ENCODE data around the gene IGF2R. TPM values are rescaled to one million over a fixed set of nuclear protein-coding genes. Genes with fewer than 3 reads are reported as not detected.
"Not testable (repeated sequence)": the region's sequence is repeated elsewhere in the genome, so short reads cannot be mapped to it uniquely, and the experiment has no call there.

The IGF2R gene
- total RNA-seq, 1 experiment from 2014 or later: 9.6 TPM

- no peaks in the 10 kb centered on the region for H3K4me1 ChIP-seq (ENCODE audit: low read length)
- no peak overlapping the region for H2AFZ ChIP-seq (ENCODE audit: low read length)
- no peaks in the 10 kb centered on the region for H3K27me3 ChIP-seq (ENCODE audit: low read length)
- no peaks in the 10 kb centered on the region for H3K9me3 ChIP-seq (ENCODE audit: low read length)
- no peaks in the 10 kb centered on the region for H3K9me2 ChIP-seq (replicated peaks; ENCODE audit: insufficient read depth, low read length)
- H3K79me2 ChIP-seq (ENCODE audit: low read length): no peaks in the 10 kb centered on the region
- no peak overlapping the region for H3K4me3 ChIP-seq (ENCODE audit: low read length)
- H3K9ac ChIP-seq (ENCODE audit: low read length): no peak overlapping the region
- DNase-seq: no peak
- no peak overlapping the region for H3K27ac ChIP-seq (ENCODE audit: low read length)
- no peak overlapping the region for H3K4me2 ChIP-seq (ENCODE audit: low read depth, low read length, poor library complexity, severe bottlenecking)
- H4K20me1 ChIP-seq (ENCODE audit: insufficient read depth, low read depth, low read length): no peaks in the 10 kb centered on the region
- no peaks in the 10 kb centered on the region for H3K36me3 ChIP-seq (ENCODE audit: insufficient read depth, low read length)
Observed at GRCh38 chr6:159959976-159960384, 8.9 kb upstream of the IGF2R start.

- H3K4me3 ChIP-seq (ENCODE audit: low read length): no peak overlapping the region
- H3K9me2 ChIP-seq (replicated peaks; ENCODE audit: insufficient read depth, low read length): no peaks in the 10 kb centered on the region
- no peak overlapping the region for H3K27ac ChIP-seq (ENCODE audit: low read length)
- H3K4me2 ChIP-seq (ENCODE audit: low read depth, low read length, poor library complexity, severe bottlenecking): no peak overlapping the region
- H3K79me2 ChIP-seq (ENCODE audit: low read length): no peaks in the 10 kb centered on the region
- no peaks in the 10 kb centered on the region for H3K9me3 ChIP-seq (ENCODE audit: low read length)
- no peaks in the 10 kb centered on the region for H3K4me1 ChIP-seq (ENCODE audit: low read length)
- no peaks in the 10 kb centered on the region for H3K36me3 ChIP-seq (ENCODE audit: insufficient read depth, low read length)
- H3K9ac ChIP-seq (ENCODE audit: low read length): no peak overlapping the region
- DNase-seq: no peak
- H3K27me3 ChIP-seq (ENCODE audit: low read length): no peaks in the 10 kb centered on the region
- no peaks in the 10 kb centered on the region for H4K20me1 ChIP-seq (ENCODE audit: insufficient read depth, low read depth, low read length)
- H2AFZ ChIP-seq (ENCODE audit: low read length): no peak overlapping the region
Observed at GRCh38 chr6:159960485-159960884, 8.4 kb upstream of the IGF2R start.

- Histone ChIP-seq H4K20me1 (ENCODE audit: insufficient read depth, low read depth, low read length) (no peaks in the 10 kb centered on the region), H3K9me2 (replicated peaks; ENCODE audit: insufficient read depth, low read length) (no peaks in the 10 kb centered on the region), H2AFZ (ENCODE audit: low read length) (no peak overlapping the region), H3K9ac (ENCODE audit: low read length) (no peak overlapping the region), H3K27me3 (ENCODE audit: low read length) (no peaks in the 10 kb centered on the region), H3K79me2 (ENCODE audit: low read length) (no peaks in the 10 kb centered on the region), H3K36me3 (ENCODE audit: insufficient read depth, low read length) (no peaks in the 10 kb centered on the region), H3K4me2 (ENCODE audit: low read depth, low read length, poor library complexity, severe bottlenecking) (no peak overlapping the region), H3K4me3 (ENCODE audit: low read length) (no peak overlapping the region), H3K9me3 (ENCODE audit: low read length) (no peaks in the 10 kb centered on the region), H3K27ac (ENCODE audit: low read length) (no peak overlapping the region), H3K4me1 (ENCODE audit: low read length) (no peaks in the 10 kb centered on the region)
- no peak for DNase-seq
Observed at GRCh38 chr6:159961528-159961927, 7.4 kb upstream of the IGF2R start.

- Histone ChIP-seq H3K4me2 (ENCODE audit: low read depth, low read length, poor library complexity, severe bottlenecking) (no peak overlapping the region), H3K9ac (ENCODE audit: low read length) (no peak overlapping the region), H3K9me2 (replicated peaks; ENCODE audit: insufficient read depth, low read length) (no peaks in the 10 kb centered on the region), H3K9me3 (ENCODE audit: low read length) (no peaks in the 10 kb centered on the region), H3K79me2 (ENCODE audit: low read length) (no peaks in the 10 kb centered on the region), H3K27me3 (ENCODE audit: low read length) (no peaks in the 10 kb centered on the region), H4K20me1 (ENCODE audit: insufficient read depth, low read depth, low read length) (no peaks in the 10 kb centered on the region), H3K27ac (ENCODE audit: low read length) (no peak overlapping the region), H3K4me3 (ENCODE audit: low read length) (no peak overlapping the region), H2AFZ (ENCODE audit: low read length) (no peak overlapping the region), H3K36me3 (ENCODE audit: insufficient read depth, low read length) (no peaks in the 10 kb centered on the region), H3K4me1 (ENCODE audit: low read length) (peaks cover 3% of the 10 kb centered on the region)
- no peak for DNase-seq
Observed at GRCh38 chr6:159963111-159963510, 5.8 kb upstream of the IGF2R start.

- DNase-seq: no peak
- H3K79me2 ChIP-seq (ENCODE audit: low read length): no peaks in the 10 kb centered on the region
- H4K20me1 ChIP-seq (ENCODE audit: insufficient read depth, low read depth, low read length): no peaks in the 10 kb centered on the region
- no peaks in the 10 kb centered on the region for H3K9me3 ChIP-seq (ENCODE audit: low read length)
- H3K4me1 ChIP-seq (ENCODE audit: low read length): peaks cover 8% of the 10 kb centered on the region
- no peaks in the 10 kb centered on the region for H3K36me3 ChIP-seq (ENCODE audit: insufficient read depth, low read length)
- no peak overlapping the region for H2AFZ ChIP-seq (ENCODE audit: low read length)
- no peak overlapping the region for H3K4me2 ChIP-seq (ENCODE audit: low read depth, low read length, poor library complexity, severe bottlenecking)
- no peak overlapping the region for H3K9ac ChIP-seq (ENCODE audit: low read length)
- H3K4me3 ChIP-seq (ENCODE audit: low read length): no peak overlapping the region
- H3K27ac ChIP-seq (ENCODE audit: low read length): no peak overlapping the region
- H3K9me2 ChIP-seq (replicated peaks; ENCODE audit: insufficient read depth, low read length): no peaks in the 10 kb centered on the region
- no peaks in the 10 kb centered on the region for H3K27me3 ChIP-seq (ENCODE audit: low read length)
Observed at GRCh38 chr6:159964046-159964445, 4.8 kb upstream of the IGF2R start.

GRCh38 chr6:159966339-159966738, 2.5 kb upstream of the IGF2R start:
- Histone ChIP-seq H3K9ac (ENCODE audit: low read length) (no peak overlapping the region), H3K4me2 (ENCODE audit: low read depth, low read length, poor library complexity, severe bottlenecking) (no peak overlapping the region)

GRCh38 chr6:159966981-159967380, 1.9 kb upstream of the IGF2R start:
- Histone ChIP-seq H2AFZ (ENCODE audit: low read length) (no peak overlapping the region), H3K27me3 (ENCODE audit: low read length) (no peaks in the 10 kb centered on the region), H3K4me2 (ENCODE audit: low read depth, low read length, poor library complexity, severe bottlenecking) (no peak overlapping the region), H3K9me2 (replicated peaks; ENCODE audit: insufficient read depth, low read length) (no peaks in the 10 kb centered on the region), H3K9me3 (ENCODE audit: low read length) (no peaks in the 10 kb centered on the region), H3K4me1 (ENCODE audit: low read length) (peaks cover 18% of the 10 kb centered on the region), H3K36me3 (ENCODE audit: insufficient read depth, low read length) (no peaks in the 10 kb centered on the region), H3K9ac (ENCODE audit: low read length) (no peak overlapping the region), H4K20me1 (ENCODE audit: insufficient read depth, low read depth, low read length) (peaks cover 9% of the 10 kb centered on the region), H3K79me2 (ENCODE audit: low read length) (no peaks in the 10 kb centered on the region), H3K27ac (ENCODE audit: low read length) (no peak overlapping the region), H3K4me3 (ENCODE audit: low read length) (no peak overlapping the region)
- DNase-seq: no peak

More at GRCh38 chr6:159966339-159966738, 2.5 kb upstream of the IGF2R start:
- no peak overlapping the region for H2AFZ ChIP-seq (ENCODE audit: low read length)
- no peaks in the 10 kb centered on the region for H3K79me2 ChIP-seq (ENCODE audit: low read length)
- H3K27me3 ChIP-seq (ENCODE audit: low read length): no peaks in the 10 kb centered on the region
- H3K9me2 ChIP-seq (replicated peaks; ENCODE audit: insufficient read depth, low read length): no peaks in the 10 kb centered on the region
- no peaks in the 10 kb centered on the region for H3K36me3 ChIP-seq (ENCODE audit: insufficient read depth, low read length)
- no peak for DNase-seq
- H4K20me1 ChIP-seq (ENCODE audit: insufficient read depth, low read depth, low read length): peaks cover 9% of the 10 kb centered on the region
- no peak overlapping the region for H3K4me3 ChIP-seq (ENCODE audit: low read length)
- no peak overlapping the region for H3K27ac ChIP-seq (ENCODE audit: low read length)
- H3K9me3 ChIP-seq (ENCODE audit: low read length): no peaks in the 10 kb centered on the region
- H3K4me1 ChIP-seq (ENCODE audit: low read length): peaks cover 18% of the 10 kb centered on the region

GRCh38 chr6:159967621-159968020, 1.3 kb upstream of the IGF2R start:
- not testable (repeated sequence) for H3K27ac ChIP-seq (ENCODE audit: low read length); H2AFZ ChIP-seq (ENCODE audit: low read length); H3K36me3 ChIP-seq (ENCODE audit: insufficient read depth, low read length); H3K27me3 ChIP-seq (ENCODE audit: low read length); H3K9me2 ChIP-seq (replicated peaks; ENCODE audit: insufficient read depth, low read length); H3K4me3 ChIP-seq (ENCODE audit: low read length); H3K9me3 ChIP-seq (ENCODE audit: low read length); H3K79me2 ChIP-seq (ENCODE audit: low read length); DNase-seq
- Histone ChIP-seq H3K4me1 (ENCODE audit: low read length) (peaks cover 18% of the 10 kb centered on the region), H3K9ac (ENCODE audit: low read length) (peak overlapping the region; percentile 82; the same call in 1 of the 2 replicates), H3K4me2 (ENCODE audit: low read depth, low read length, poor library complexity, severe bottlenecking) (peak overlapping the region; percentile 80), H4K20me1 (ENCODE audit: insufficient read depth, low read depth, low read length) (peaks cover 15% of the 10 kb centered on the region)

Measured in Karpas-422 (cell line).